ENCODE measurements around the gene HIGD1C.
A peak's percentile ranks its signal among the peaks of the same experiment; 100 is the strongest.
"Not testable (repeated sequence)": the region's sequence is repeated elsewhere in the genome, so short reads cannot be mapped to it uniquely, and the experiment has no call there.

Gene HIGD1C

GRCh38 chr12:50923361-50924130 is 28.8 kb upstream of the HIGD1C start:
- TF ChIP-seq CTCF (IDR thresholded peaks at IDR 0.05; ENCODE audit: low read depth, low read length) = no peak
- no peak overlapping the region for H3K4me3 ChIP-seq (ENCODE audit: low read depth, low read length)

GRCh38 chr12:50924131-50924438 is 28.3 kb upstream of the HIGD1C start:
- TF ChIP-seq CTCF (IDR thresholded peaks at IDR 0.05; ENCODE audit: low read depth, low read length) = no peak
- H3K4me3 ChIP-seq (ENCODE audit: low read depth, low read length) = peak overlapping the region; percentile 60

GRCh38 chr12:50924439-50925341 is 27.7 kb upstream of the HIGD1C start:
- no peak for TF ChIP-seq CTCF (IDR thresholded peaks at IDR 0.05; ENCODE audit: low read depth, low read length)
- H3K4me3 ChIP-seq (ENCODE audit: low read depth, low read length) = peak overlapping the region; percentile 60

GRCh38 chr12:50925342-50925651 is 27.0 kb upstream of the HIGD1C start:
- H3K4me3 ChIP-seq (ENCODE audit: low read depth, low read length) = peak overlapping the region; percentile 60
- no peak for TF ChIP-seq CTCF (IDR thresholded peaks at IDR 0.05; ENCODE audit: low read depth, low read length)

GRCh38 chr12:50925920-50926319 is 26.4 kb upstream of the HIGD1C start:
- peak overlapping the region; percentile 60; the same call in 1 of the 2 replicates for H3K4me3 ChIP-seq (ENCODE audit: low read depth, low read length)
- no peak for TF ChIP-seq CTCF (IDR thresholded peaks at IDR 0.05; ENCODE audit: low read depth, low read length)

- no peak for TF ChIP-seq CTCF (IDR thresholded peaks at IDR 0.05; ENCODE audit: low read depth, low read length)
These were observed 25.9 kb upstream of the HIGD1C start for GRCh38 chr12:50926415-50926814.

GRCh38 chr12:50926932-50927331 is 25.4 kb upstream of the HIGD1C start:
- H3K4me3 ChIP-seq (ENCODE audit: low read depth, low read length) = not testable (repeated sequence)

More at GRCh38 chr12:50926415-50926814, 25.9 kb upstream of the HIGD1C start:
- H3K4me3 ChIP-seq (ENCODE audit: low read depth, low read length) = no peak overlapping the region
